Hematopoietic multipotent progenitor cell treated with erythropoietin and hydrocortisone succinate and interleukin-3 and kit ligand, for 4 days (in vitro differentiated cells): ENCODE measurements around the gene CTDNEP1.

Source experiments
- DNase-seq: peaks from one replicate; pipeline ENCODE4 v3.0.0-alpha.2; 2015

Gene CTDNEP1

DNA sequence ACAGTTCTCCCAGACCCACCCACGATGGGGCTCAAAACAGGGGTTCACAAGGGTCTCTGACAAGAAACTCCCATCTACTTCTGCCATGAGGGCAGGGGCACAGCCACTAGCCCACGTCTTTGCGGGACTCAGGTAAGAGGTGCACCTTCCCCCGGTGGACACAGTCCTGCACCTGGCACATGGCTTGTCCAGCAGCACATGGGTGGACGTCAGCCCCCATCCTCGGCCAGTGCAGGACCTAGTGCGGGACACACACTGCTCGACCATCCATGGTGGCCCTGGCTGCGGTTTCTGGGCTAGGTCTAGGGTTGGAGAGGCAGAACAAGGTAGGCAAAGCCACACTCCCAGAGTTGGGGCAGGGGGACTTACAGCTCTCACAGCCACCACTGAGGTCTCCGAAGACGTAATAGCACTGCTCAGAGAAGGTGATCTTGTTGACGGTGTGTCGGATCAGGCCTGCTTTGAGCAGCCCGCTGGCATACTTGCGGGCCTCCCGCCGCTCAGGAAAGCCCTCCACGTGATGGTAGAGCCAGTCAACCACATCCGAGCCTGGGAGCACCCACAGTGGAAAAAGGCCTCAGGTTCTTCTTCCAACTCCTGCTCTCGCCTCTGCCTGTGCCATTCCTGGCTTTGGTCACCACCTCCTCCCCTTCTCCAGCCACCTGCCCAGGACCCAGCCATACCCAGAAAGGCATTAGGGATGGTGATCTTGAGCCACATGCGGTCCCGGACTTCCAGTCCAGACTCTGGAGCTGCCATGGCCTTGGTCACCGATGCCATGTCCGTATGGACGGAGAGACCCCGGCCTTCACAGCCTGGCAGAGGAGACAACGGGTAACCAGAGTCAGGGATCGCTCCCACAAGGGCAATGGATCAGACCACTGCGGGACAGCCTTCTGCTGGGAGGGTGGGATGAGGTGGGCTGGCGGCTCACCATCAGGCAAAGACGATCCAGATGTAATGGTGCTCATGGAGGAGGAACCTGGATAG lies 24.5 kb downstream of the CTDNEP1 start:
- DNase-seq: no peak

- DNase-seq: no peak
These were observed 25.7 kb downstream of the CTDNEP1 start for GRCh38 chr17:7225711-7226331.

- DNase-seq: no peak
These were observed 26.8 kb downstream of the CTDNEP1 start for GRCh38 chr17:7224661-7225111.

- no peak for DNase-seq
These were observed 27.4 kb downstream of the CTDNEP1 start for GRCh38 chr17:7224110-7224509.

GRCh38 chr17:7223375-7223774 lies 28.2 kb downstream of the CTDNEP1 start:
- no peak for DNase-seq

- DNase-seq: no peak
These were observed 28.6 kb downstream of the CTDNEP1 start for GRCh38 chr17:7222972-7223292.

DNA sequence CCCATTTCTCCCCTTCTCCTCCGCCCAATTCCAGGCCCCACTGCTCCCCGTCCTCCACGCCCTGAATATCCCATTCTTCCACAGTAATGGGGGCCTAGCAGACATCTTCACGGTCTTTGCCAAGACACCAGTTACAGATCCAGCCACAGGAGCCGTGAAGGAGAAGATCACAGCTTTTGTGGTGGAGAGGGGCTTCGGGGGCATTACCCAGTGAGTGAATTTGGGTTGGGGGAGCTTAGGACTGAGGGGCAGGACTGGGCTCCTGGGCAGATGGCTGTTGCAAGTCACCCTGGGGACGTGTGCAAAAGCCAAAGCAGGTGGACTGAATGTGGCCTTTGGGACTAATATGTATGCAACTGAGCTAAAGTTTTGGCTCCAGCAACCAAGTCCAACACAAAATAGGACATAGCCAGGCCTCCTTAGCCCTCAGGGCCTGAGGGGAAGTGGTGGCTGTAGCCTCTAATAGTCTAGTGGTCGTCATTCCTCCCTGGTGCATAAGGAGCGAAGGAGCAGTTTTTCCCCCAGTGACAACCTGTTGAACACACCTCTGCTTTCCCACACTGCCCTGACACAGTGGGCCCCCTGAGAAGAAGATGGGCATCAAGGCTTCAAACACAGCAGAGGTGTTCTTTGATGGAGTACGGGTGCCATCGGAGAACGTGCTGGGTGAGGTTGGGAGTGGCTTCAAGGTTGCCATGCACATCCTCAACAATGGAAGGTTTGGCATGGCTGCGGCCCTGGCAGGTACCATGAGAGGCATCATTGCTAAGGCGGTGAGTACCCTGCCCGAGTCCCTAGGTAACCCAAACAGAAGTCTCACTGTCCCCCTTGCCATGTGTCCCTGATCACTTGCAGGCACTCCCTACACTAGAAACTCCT lies 29.2 kb downstream of the CTDNEP1 start:
- DNase-seq: no peak

- no peak for DNase-seq
These were observed 30.0 kb downstream of the CTDNEP1 start for GRCh38 chr17:7221278-7222092.

- peak; percentile 91 for DNase-seq
These were observed 30.8 kb downstream of the CTDNEP1 start for GRCh38 chr17:7220593-7221277.

- DNase-seq: peak; percentile 94
These were observed 31.5 kb downstream of the CTDNEP1 start, which contains the start of the genes ACADVL and DLG4 for GRCh38 chr17:7219812-7220592. TSS of gene ACADVL (plus strand) at chr17:7219938. CDS start at chr17:7219985, 47 bp downstream. TSS of gene DLG4 (minus strand) at chr17:7219836.

DNA sequence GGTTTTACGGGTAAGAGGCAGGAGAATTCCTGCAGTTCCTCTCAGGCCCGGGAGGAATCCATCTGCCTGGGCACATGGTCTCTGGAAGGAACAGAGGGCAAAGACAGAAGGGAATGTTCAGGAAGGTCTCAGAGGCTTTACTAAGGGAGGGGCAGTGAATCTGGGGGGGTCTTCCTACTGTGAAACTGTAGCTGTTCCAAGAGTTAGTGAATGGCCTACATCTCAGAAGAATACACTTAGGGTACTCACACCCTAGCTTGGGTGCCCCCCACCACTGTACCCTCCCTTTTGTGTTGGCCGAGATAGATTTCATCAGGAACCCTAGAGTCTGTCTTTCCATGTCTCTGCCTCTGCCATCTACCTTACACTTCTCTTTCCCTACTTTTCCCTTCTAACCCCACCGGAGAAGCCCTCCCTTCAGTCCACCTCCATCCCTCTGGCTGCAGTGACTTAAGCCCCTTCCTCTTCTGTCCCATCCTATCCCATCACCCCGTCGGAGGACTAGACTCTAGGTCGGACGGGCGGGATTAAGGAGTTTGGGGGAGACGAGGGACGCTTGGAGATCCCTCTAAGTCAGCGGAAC lies 32.2 kb downstream of the CTDNEP1 start:
- DNase-seq: no peak

DNA sequence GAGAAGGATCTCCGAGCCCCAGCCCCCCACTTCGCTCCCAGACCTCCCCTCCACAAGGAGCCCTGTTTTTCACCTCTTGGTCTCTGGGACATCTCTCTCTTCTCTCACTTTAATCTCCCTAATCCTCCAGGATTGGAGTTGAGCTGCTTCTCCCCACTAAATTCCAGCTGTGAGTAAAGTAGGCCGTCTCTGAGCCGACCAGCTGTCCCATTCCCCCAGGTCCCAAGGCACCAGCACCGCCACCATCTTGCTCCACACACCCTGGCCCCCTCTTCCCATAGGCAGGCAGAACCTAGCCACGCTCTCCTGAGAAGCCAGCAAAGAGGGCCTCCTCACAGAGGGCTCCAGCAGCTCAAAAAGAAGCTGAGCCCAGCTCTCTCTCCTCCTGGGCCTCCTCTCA lies 32.8 kb downstream of the CTDNEP1 start:
- DNase-seq: no peak

- no peak for DNase-seq
These were observed 33.4 kb downstream of the CTDNEP1 start for GRCh38 chr17:7218166-7218565.

DNA sequence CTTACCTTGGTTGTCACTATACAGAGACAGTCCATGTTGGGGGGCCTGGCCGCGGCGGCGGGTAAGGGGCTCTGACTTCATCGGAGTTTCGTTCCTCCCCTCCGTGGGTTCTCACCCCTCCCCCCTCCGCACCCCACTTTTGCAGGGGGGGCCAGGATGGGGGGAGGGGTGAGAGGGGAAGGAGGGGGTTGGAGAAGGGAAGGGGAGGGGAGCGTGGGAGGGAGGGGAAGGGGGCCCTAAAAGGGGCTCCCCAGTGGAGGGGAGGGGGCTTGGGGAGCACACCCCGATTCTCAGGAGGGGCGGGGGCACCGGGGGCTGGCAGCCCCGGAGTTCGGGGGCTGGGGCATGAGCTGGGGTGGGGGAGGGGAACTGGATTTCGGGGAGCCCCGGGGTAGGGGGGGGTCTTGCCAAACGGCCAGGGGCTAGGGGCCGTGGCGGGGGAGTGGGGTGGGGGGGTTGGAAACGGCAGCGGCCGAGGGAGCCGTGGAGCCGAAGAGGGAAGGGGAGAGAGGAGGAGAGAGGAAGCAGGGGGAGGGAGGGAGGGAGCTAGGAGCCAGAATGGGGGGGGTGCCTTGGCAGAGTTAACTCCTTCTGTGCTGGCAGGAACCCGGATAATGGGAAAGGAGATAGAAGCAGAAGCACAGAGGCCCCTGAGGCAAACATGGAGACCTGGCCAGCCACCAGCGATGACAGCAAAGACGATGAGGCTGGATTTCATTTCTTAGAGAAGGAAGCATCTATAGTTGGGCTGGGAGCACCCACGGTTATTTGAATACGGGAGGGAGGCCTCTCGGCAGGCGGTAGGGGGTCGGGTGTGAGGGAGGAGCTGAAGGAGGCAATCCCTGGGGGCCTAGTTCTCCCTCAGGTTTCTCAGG lies 34.2 kb downstream of the CTDNEP1 start:
- DNase-seq: peak; percentile 90

DNA sequence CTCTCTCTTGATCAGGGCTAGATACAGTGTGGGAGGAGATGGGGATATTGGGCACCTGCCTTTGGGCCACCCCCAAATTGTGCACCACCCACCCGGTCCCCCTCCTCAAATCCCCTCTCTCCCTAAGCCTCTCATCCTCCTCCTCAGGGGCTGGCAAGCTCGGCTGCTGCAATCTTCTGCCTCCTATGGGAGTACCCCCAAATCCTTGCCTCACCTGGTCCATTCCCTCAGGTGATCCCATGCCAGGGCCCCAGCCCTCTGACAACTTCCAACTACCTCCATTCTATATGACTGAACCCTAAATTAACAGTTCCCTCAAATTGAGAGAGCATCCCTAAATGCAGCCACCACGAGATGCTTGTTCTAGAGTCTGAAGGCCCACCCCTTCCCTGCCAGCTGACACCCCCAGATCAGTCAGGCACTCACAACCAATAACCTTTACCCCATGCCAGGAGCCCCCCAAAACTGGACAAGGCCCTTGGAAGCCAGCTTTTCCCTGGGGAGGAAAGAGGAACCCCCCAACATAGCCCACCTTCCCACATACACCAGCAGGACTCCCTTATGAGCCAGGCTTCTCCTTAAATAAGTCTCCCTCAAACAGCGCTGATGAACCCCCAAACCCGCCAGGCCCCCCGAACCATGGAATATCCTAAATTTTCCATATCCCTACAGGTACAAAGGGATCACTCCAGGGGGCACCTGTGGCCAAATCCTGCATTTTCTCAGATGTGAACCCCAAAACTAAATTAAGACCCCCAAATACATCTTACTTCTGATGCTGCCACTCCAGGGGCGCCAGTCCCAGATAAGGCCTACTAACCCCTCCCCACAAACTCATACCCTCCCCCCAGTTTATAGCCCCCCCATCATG lies 35.1 kb downstream of the CTDNEP1 start:
- DNase-seq: no peak

GRCh38 chr17:7215652-7216180 lies 35.8 kb downstream of the CTDNEP1 start:
- peak; percentile 49 for DNase-seq

GRCh38 chr17:7215136-7215638 lies 36.3 kb downstream of the CTDNEP1 start:
- DNase-seq: no peak
